ENCODE results near the gene RAD18. TPM values are rescaled to one million over a fixed set of nuclear protein-coding genes. Genes with fewer than 3 reads are reported as not detected.
A peak's percentile ranks its signal among the peaks of the same experiment; 100 is the strongest.

RAD18 gene, protein sequence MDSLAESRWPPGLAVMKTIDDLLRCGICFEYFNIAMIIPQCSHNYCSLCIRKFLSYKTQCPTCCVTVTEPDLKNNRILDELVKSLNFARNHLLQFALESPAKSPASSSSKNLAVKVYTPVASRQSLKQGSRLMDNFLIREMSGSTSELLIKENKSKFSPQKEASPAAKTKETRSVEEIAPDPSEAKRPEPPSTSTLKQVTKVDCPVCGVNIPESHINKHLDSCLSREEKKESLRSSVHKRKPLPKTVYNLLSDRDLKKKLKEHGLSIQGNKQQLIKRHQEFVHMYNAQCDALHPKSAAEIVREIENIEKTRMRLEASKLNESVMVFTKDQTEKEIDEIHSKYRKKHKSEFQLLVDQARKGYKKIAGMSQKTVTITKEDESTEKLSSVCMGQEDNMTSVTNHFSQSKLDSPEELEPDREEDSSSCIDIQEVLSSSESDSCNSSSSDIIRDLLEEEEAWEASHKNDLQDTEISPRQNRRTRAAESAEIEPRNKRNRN
- total RNA-seq (6.0 and 6.3 TPM in 2 replicates), polyA plus RNA-seq (5.3 and 6.5 TPM in 2 replicates)

DNA sequence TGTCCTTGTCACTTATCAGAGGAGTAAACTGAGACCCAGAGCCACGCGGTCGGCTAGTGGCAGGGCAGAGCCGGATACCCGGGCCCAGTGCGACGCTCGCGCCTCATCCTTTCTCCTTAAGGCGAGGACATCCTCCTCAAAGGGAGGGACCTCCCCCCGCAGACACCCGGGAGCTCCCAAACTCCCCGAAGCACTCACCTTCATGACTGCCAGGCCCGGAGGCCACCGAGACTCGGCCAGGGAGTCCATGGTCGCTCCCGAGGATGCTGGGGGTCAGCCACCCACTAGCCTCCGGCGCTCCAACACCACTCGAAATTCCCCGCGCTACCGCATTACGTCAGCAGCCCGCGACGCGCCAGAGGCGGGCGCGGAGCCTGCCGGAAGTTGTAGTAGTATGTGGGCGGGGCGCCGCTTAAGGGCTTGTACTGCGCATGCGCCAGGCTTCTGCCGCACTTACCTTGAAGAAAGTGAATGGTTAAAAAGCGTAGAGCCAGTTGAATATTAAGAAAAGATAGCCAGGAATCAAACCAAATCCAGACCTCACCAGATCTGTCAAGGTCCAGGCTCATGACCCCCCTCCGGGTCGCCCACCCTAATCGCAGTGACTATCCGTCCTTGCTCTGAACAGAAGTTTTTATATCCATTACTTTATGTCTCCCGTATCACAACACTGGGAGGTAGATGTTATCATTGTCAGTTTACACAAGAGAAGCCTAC is at the start of gene RAD18:
TSS of gene RAD18 (minus strand) at position 336 of the 717 bp plus-strand sequence. CDS start at position 249, 87 bp downstream.
- Histone ChIP-seq H3K79me2 (peaks cover 37% of the 10 kb centered on the region), H3K27me3 (no peaks in the 10 kb centered on the region), H3K27ac (peak within 1 kb of the TSS; percentile 81), H3K4me2 (peak within 1 kb of the TSS; percentile 90), H3K4me1 (ENCODE audit: insufficient read depth) (peaks cover 12% of the 10 kb centered on the region), H3K9me3 (ENCODE audit: low read depth) (no peaks in the 10 kb centered on the region), H3K9me2 (replicated peaks; ENCODE audit: insufficient read depth) (no peaks in the 10 kb centered on the region), H4K20me1 (ENCODE audit: insufficient read depth, poor library complexity, severe bottlenecking) (no peaks in the 10 kb centered on the region), H3K4me3 (peak within 1 kb of the TSS; percentile 74), H2AFZ (peak within 1 kb of the TSS; percentile 91), H3K36me3 (replicated peaks; ENCODE audit: insufficient read depth, low read depth) (no peaks in the 10 kb centered on the region)
- TF ChIP-seq, protein P1, sequence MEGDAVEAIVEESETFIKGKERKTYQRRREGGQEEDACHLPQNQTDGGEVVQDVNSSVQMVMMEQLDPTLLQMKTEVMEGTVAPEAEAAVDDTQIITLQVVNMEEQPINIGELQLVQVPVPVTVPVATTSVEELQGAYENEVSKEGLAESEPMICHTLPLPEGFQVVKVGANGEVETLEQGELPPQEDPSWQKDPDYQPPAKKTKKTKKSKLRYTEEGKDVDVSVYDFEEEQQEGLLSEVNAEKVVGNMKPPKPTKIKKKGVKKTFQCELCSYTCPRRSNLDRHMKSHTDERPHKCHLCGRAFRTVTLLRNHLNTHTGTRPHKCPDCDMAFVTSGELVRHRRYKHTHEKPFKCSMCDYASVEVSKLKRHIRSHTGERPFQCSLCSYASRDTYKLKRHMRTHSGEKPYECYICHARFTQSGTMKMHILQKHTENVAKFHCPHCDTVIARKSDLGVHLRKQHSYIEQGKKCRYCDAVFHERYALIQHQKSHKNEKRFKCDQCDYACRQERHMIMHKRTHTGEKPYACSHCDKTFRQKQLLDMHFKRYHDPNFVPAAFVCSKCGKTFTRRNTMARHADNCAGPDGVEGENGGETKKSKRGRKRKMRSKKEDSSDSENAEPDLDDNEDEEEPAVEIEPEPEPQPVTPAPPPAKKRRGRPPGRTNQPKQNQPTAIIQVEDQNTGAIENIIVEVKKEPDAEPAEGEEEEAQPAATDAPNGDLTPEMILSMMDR (IDR thresholded peaks at IDR 0.05; ENCODE audit: poor library complexity), result no peak
- TF ChIP-seq EZH2 (IDR thresholded peaks at IDR 0.05; ENCODE audit: borderline replicate concordance) (no peak), EZH2phosphoT487 (IDR thresholded peaks at IDR 0.05; ENCODE audit: low read depth, severe bottlenecking, unreplicated experiment) (no peak)
- peak; percentile 96 for DNase-seq (ENCODE audit: low spot score)
- whole genome bisulfite sequencing (ENCODE audit: low lambda C conversion rate, missing lambda C conversion rate), result 2% methylated on average over 45 of the region's 45 CpGs

DNA sequence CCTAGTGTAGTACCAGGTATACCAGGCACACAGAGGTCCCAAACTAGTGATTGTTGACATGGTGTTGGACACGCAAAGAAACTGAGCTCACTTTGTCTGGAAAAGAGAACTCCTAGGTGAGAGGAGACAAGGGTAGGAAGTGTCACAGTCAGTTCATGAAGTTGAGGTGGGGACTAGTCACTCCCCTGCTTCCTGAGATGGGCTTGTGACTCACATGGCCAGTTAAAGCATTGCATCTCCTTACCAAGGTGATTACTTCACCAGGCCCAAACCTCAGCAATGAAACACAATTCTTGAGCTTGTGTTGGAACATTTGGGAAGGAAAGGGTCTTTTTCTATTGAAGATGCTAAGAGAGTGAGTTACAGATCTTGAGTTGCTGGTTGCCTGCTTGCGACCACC is 49.2 kb upstream of the RAD18 start:
- Histone ChIP-seq H3K27ac (peak overlapping the region; percentile 20), H3K79me2 (no peaks in the 10 kb centered on the region), H3K4me3 (no peak overlapping the region), H4K20me1 (ENCODE audit: insufficient read depth, poor library complexity, severe bottlenecking) (no peaks in the 10 kb centered on the region), H2AFZ (no peak overlapping the region), H3K4me2 (no peak overlapping the region), H3K9me2 (replicated peaks; ENCODE audit: insufficient read depth) (no peaks in the 10 kb centered on the region), H3K36me3 (replicated peaks; ENCODE audit: insufficient read depth, low read depth) (no peaks in the 10 kb centered on the region), H3K27me3 (no peaks in the 10 kb centered on the region), H3K4me1 (ENCODE audit: insufficient read depth) (no peaks in the 10 kb centered on the region), H3K9me3 (ENCODE audit: low read depth) (no peaks in the 10 kb centered on the region)
- WGBS (ENCODE audit: low lambda C conversion rate, missing lambda C conversion rate), result 95% methylated on average over 2 of the region's 2 CpGs
- TF ChIP-seq EZH2phosphoT487 (IDR thresholded peaks at IDR 0.05; ENCODE audit: low read depth, severe bottlenecking, unreplicated experiment), result no peak
- no peak for TF ChIP-seq EZH2 (IDR thresholded peaks at IDR 0.05; ENCODE audit: borderline replicate concordance)
- TF ChIP-seq, protein P1 (IDR thresholded peaks at IDR 0.05; ENCODE audit: poor library complexity), result no peak
- DNase-seq (ENCODE audit: low spot score), result no peak

DNA sequence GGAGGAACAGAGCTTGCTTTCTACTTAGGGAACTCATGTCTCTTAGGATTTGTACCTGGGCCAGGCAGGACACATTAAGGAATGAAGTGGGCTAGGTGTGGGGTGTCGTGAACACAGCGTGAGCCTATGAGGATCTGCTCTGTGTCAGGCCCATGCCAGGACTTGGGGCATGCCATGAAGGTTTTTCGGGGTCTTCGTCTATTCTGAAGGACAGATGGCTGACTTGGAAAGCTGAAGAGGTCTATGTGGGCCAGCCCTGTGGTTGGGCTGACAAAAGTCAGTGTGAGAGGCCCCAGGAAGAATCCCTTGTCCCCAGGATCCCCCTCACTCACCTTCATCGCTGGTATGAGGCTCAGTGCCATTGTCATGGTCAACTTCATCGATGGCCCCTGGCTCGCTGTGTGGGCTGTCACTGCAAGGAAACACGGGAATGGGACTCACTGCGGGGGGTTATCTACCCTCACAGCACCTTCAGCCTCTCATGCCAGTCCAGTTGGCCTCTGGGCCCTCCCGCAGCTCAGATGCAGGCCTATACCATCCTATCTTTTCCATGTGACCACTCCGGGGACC is 46.8 kb upstream of the RAD18 start:
- H3K4me1 ChIP-seq (ENCODE audit: insufficient read depth), result no peaks in the 10 kb centered on the region
- no peak overlapping the region for H3K4me3 ChIP-seq
- H3K9me2 ChIP-seq (replicated peaks; ENCODE audit: insufficient read depth), result no peaks in the 10 kb centered on the region
- H3K9me3 ChIP-seq (ENCODE audit: low read depth), result no peaks in the 10 kb centered on the region
- H3K27me3 ChIP-seq, result no peaks in the 10 kb centered on the region
- no peak for DNase-seq (ENCODE audit: low spot score)
- H3K79me2 ChIP-seq, result no peaks in the 10 kb centered on the region
- TF ChIP-seq, protein P1 (IDR thresholded peaks at IDR 0.05; ENCODE audit: poor library complexity), result no peak
- TF ChIP-seq EZH2phosphoT487 (IDR thresholded peaks at IDR 0.05; ENCODE audit: low read depth, severe bottlenecking, unreplicated experiment), result no peak
- no peak for TF ChIP-seq EZH2 (IDR thresholded peaks at IDR 0.05; ENCODE audit: borderline replicate concordance)
- H3K36me3 ChIP-seq (replicated peaks; ENCODE audit: insufficient read depth, low read depth), result no peaks in the 10 kb centered on the region
- H4K20me1 ChIP-seq (ENCODE audit: insufficient read depth, poor library complexity, severe bottlenecking), result no peaks in the 10 kb centered on the region
- no peak overlapping the region for H3K4me2 ChIP-seq
- H3K27ac ChIP-seq, result no peak overlapping the region
- H2AFZ ChIP-seq, result no peak overlapping the region
- 92% methylated on average over 11 of the region's 11 CpGs for WGBS (ENCODE audit: low lambda C conversion rate, missing lambda C conversion rate)

Data from hepatocyte (in vitro differentiated cells).